Measurements from ENCODE around the gene NDST3. TPM values are rescaled to one million over a fixed set of nuclear protein-coding genes. Genes with fewer than 3 reads are reported as not detected.

The NDST3 gene
- total RNA-seq, 1 experiment from 2014 or later = not detected

DNA sequence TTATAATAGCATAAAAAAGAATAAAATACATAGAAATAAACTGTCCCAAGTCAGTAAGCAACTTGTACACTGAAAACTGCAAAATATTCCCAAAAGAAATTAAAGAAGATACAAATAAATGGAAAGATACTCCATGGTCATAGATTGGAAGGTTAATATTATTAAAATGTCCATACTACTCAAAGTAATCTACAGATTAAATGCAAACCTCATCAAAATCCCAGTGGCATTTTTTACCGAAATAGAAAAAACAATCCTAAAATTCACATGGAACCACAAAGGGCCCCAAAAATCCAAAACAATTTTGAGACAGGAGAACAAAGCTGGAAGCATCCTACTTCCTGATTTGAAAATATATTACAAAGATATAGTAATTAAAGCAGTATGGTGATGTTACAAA, 133.0 kb downstream of the NDST3 start:
- H3K27me3 ChIP-seq (ENCODE audit: control insufficient read depth, insufficient read depth, low read length) = no peaks in the 10 kb centered on the region
- CTCF ChIA-PET = no interaction called here
- no peak overlapping the region for H3K4me3 ChIP-seq (ENCODE audit: low read depth in 2 of 2, low read length in 2 of 2)
- no peaks in the 10 kb centered on the region for H3K4me1 ChIP-seq (ENCODE audit: control insufficient read depth, insufficient read depth, low read length)
- DNase-seq (ENCODE audit: low read depth, low spot score) (no peak), ATAC-seq (no peak)
- POLR2A ChIA-PET = no interaction called here
- H3K27ac ChIP-seq (ENCODE audit: low read length) = no peak overlapping the region
- TF ChIP-seq POLR2AphosphoS5 (IDR thresholded peaks at IDR 0.05; ENCODE audit: low read depth, low read length) (no peak), TCF7L2 (IDR thresholded peaks at IDR 0.05; ENCODE audit: low read depth, low read length) (no peak), SIN3A (IDR thresholded peaks at IDR 0.05; ENCODE audit: borderline replicate concordance, insufficient read depth, low read depth, low read length) (no peak)
- in situ Hi-C loops (cut with HindIII; ENCODE audit: low pct_unique_long_range_greater_than_20kb, low sequenced_read_pairs) = no loop called here
- H3K9me3 ChIP-seq (ENCODE audit: control insufficient read depth, insufficient read depth, low read depth, low read length) = no peaks in the 10 kb centered on the region
- H3K36me3 ChIP-seq (ENCODE audit: control insufficient read depth, insufficient read depth, low read length) = no peaks in the 10 kb centered on the region
- no TSS peak for BruUV-seq (replicated peaks)
- intact Hi-C loops (cut with micrococcal nuclease; ENCODE audit: unreplicated experiment) = no loop called here

DNA sequence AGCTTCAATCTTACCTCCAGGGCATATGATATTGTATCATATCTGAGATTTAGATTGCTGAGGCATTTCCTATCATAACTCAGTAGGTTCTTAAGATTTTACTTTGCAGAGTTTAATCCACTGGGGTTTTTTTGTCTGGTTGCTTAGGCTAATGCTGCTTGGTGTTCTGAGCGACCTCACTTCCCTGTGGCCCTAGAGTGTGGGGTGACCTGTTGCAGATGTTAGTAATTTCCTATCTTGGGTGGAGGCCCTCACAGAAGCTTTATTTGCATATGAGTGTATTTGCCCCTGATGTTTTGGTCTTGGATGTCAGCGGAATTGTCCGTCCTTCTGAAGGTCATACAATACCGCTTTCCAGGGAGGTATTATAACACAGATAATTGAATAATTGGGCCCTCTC, 137.1 kb downstream of the NDST3 start:
- no peak for TF ChIP-seq SIN3A (IDR thresholded peaks at IDR 0.05; ENCODE audit: borderline replicate concordance, insufficient read depth, low read depth, low read length)
- no peak for TF ChIP-seq POLR2AphosphoS5 (IDR thresholded peaks at IDR 0.05; ENCODE audit: low read depth, low read length)
- TF ChIP-seq TCF7L2 (IDR thresholded peaks at IDR 0.05; ENCODE audit: low read depth, low read length) = no peak
- TF ChIP-seq, protein P1, sequence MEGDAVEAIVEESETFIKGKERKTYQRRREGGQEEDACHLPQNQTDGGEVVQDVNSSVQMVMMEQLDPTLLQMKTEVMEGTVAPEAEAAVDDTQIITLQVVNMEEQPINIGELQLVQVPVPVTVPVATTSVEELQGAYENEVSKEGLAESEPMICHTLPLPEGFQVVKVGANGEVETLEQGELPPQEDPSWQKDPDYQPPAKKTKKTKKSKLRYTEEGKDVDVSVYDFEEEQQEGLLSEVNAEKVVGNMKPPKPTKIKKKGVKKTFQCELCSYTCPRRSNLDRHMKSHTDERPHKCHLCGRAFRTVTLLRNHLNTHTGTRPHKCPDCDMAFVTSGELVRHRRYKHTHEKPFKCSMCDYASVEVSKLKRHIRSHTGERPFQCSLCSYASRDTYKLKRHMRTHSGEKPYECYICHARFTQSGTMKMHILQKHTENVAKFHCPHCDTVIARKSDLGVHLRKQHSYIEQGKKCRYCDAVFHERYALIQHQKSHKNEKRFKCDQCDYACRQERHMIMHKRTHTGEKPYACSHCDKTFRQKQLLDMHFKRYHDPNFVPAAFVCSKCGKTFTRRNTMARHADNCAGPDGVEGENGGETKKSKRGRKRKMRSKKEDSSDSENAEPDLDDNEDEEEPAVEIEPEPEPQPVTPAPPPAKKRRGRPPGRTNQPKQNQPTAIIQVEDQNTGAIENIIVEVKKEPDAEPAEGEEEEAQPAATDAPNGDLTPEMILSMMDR (IDR thresholded peaks at IDR 0.05) = no peak
- TF ChIP-seq, protein P2, sequence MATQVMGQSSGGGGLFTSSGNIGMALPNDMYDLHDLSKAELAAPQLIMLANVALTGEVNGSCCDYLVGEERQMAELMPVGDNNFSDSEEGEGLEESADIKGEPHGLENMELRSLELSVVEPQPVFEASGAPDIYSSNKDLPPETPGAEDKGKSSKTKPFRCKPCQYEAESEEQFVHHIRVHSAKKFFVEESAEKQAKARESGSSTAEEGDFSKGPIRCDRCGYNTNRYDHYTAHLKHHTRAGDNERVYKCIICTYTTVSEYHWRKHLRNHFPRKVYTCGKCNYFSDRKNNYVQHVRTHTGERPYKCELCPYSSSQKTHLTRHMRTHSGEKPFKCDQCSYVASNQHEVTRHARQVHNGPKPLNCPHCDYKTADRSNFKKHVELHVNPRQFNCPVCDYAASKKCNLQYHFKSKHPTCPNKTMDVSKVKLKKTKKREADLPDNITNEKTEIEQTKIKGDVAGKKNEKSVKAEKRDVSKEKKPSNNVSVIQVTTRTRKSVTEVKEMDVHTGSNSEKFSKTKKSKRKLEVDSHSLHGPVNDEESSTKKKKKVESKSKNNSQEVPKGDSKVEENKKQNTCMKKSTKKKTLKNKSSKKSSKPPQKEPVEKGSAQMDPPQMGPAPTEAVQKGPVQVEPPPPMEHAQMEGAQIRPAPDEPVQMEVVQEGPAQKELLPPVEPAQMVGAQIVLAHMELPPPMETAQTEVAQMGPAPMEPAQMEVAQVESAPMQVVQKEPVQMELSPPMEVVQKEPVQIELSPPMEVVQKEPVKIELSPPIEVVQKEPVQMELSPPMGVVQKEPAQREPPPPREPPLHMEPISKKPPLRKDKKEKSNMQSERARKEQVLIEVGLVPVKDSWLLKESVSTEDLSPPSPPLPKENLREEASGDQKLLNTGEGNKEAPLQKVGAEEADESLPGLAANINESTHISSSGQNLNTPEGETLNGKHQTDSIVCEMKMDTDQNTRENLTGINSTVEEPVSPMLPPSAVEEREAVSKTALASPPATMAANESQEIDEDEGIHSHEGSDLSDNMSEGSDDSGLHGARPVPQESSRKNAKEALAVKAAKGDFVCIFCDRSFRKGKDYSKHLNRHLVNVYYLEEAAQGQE (IDR thresholded peaks at IDR 0.05; ENCODE audit: insufficient read depth in 1 of 2, low read depth in 2 of 2, low read length in 1 of 2) = no peak
- no TSS peak for BruUV-seq (replicated peaks)
- Histone ChIP-seq H3K4me1 (ENCODE audit: control insufficient read depth, insufficient read depth, low read length) (no peaks in the 10 kb centered on the region), H3K27ac (ENCODE audit: low read length) (no peak overlapping the region), H3K9me3 (ENCODE audit: control insufficient read depth, insufficient read depth, low read depth, low read length) (no peaks in the 10 kb centered on the region), H3K4me3 (ENCODE audit: low read depth in 2 of 2, low read length in 2 of 2) (no peak overlapping the region), H3K36me3 (ENCODE audit: control insufficient read depth, insufficient read depth, low read length) (no peaks in the 10 kb centered on the region), H3K27me3 (ENCODE audit: control insufficient read depth, insufficient read depth, low read length) (no peaks in the 10 kb centered on the region)
- POLR2A ChIA-PET = no interaction called here
- in situ Hi-C loops (cut with HindIII; ENCODE audit: low pct_unique_long_range_greater_than_20kb, low sequenced_read_pairs) (no loop called here), intact Hi-C loops (cut with micrococcal nuclease; ENCODE audit: unreplicated experiment) (no loop called here)
- DNase-seq (ENCODE audit: low read depth, low spot score) (no peak), ATAC-seq (no peak)
- CTCF ChIA-PET = no interaction called here

DNA sequence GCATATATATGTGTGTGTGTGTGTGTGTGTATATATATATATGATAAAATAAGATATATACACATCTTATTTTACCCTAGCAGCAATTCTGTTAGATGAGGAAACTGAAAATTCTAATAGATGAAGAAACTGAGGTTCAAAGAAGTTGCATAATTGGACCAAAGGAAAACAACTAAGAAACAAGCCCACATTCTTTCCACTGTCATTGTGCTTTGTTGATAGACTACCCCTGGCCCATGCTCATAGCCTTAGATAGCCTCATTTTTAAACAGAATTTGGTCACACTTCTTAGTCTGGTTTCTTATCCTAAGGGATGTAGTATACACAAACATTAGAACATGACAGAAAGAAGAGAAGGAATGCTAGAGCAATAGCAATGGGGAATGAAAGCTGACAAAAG, 138.8 kb downstream of the NDST3 start:
- no peaks in the 10 kb centered on the region for H3K4me1 ChIP-seq (ENCODE audit: control insufficient read depth, insufficient read depth, low read length)
- POLR2A ChIA-PET = no interaction called here
- ATAC-seq = no peak
- H3K27ac ChIP-seq (ENCODE audit: low read length) = no peak overlapping the region
- CTCF ChIA-PET = no interaction called here
- in situ Hi-C loops (cut with HindIII; ENCODE audit: low pct_unique_long_range_greater_than_20kb, low sequenced_read_pairs) (no loop called here), intact Hi-C loops (cut with micrococcal nuclease; ENCODE audit: unreplicated experiment) (no loop called here)
- no peaks in the 10 kb centered on the region for H3K36me3 ChIP-seq (ENCODE audit: control insufficient read depth, insufficient read depth, low read length)
- H3K4me3 ChIP-seq (ENCODE audit: low read depth in 2 of 2, low read length in 2 of 2) = no peak overlapping the region
- no peaks in the 10 kb centered on the region for H3K9me3 ChIP-seq (ENCODE audit: control insufficient read depth, insufficient read depth, low read depth, low read length)
- H3K27me3 ChIP-seq (ENCODE audit: control insufficient read depth, insufficient read depth, low read length) = no peaks in the 10 kb centered on the region
- TF ChIP-seq, protein P1 (IDR thresholded peaks at IDR 0.05) = no peak
- TF ChIP-seq SIN3A (IDR thresholded peaks at IDR 0.05; ENCODE audit: borderline replicate concordance, insufficient read depth, low read depth, low read length) (no peak), TCF7L2 (IDR thresholded peaks at IDR 0.05; ENCODE audit: low read depth, low read length) (no peak), POLR2AphosphoS5 (IDR thresholded peaks at IDR 0.05; ENCODE audit: low read depth, low read length) (no peak)
- TF ChIP-seq, protein P2 (IDR thresholded peaks at IDR 0.05; ENCODE audit: insufficient read depth in 1 of 2, low read depth in 2 of 2, low read length in 1 of 2) = no peak
- no TSS peak for BruUV-seq (replicated peaks)
- no peak for DNase-seq (ENCODE audit: low read depth, low spot score)

All from Panc1 (cell line).